ENCODE results near the gene HSPA12B. TPM values are rescaled to one million over a fixed set of nuclear protein-coding genes. Genes with fewer than 3 reads are reported as not detected.

HSPA12B gene
- total and polyA plus RNA-seq, 2 of the 4 experiments (the other 2 are of a cell fraction) = not detected

DNA sequence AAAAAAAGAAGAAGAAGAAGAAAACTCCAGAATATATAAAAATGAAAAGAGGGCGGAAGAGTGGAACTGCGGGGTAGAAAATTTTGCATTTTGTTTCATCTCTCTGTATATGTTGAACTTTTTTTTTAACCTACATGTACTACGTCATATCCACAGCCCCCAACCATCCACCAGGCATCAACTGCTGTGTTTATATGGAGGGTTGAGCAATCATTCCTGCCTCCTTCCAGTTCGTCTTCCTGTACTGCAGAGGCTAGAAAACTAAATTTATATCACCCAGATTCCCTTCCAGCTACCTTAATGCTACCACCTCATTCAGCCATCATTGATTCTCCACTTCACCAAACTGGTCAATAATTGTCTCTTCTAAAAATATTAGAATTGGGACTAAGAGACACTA lies 10.6 kb upstream of the HSPA12B start:
- Histone ChIP-seq H3K4me2 (ENCODE audit: low read depth, low read length) (no peak overlapping the region), H3K36me3 (ENCODE audit: control insufficient read depth, insufficient read depth, low read length) (no peaks in the 10 kb centered on the region), H4K8ac (ENCODE audit: low read depth in 2 of 2, low read length in 2 of 2) (no peak overlapping the region), H2AK9ac (replicated peaks; ENCODE audit: low read depth, low read length, poor library complexity) (no peak overlapping the region), H4K5ac (ENCODE audit: low read depth, low read length) (no peak overlapping the region), H4K20me1 (ENCODE audit: insufficient read depth, low read length) (no peaks in the 10 kb centered on the region), H3K18ac (ENCODE audit: low read depth, low read length) (no peak overlapping the region), H2BK20ac (ENCODE audit: low read depth, low read length) (no peak overlapping the region), H3K56ac (ENCODE audit: extremely low read depth, insufficient read depth, low read length) (no peak overlapping the region), H3K4me1 (ENCODE audit: control insufficient read depth, insufficient read depth, low read length) (no peaks in the 10 kb centered on the region), H3K9ac (ENCODE audit: low read depth, low read length) (no peak overlapping the region), H3K14ac (replicated peaks; ENCODE audit: low read depth, low read length) (no peak overlapping the region), H2AFZ (replicated peaks; ENCODE audit: low read length, poor library complexity) (no peak overlapping the region), H2BK120ac (ENCODE audit: low read depth, low read length) (no peak overlapping the region), H3K79me1 (ENCODE audit: low read depth in 1 of 2, low read length in 2 of 2) (no peaks in the 10 kb centered on the region), H2BK5ac (ENCODE audit: low read depth, low read length, poor library complexity, severe bottlenecking) (no peak overlapping the region), H3K4me3 (ENCODE audit: insufficient read depth, low read depth, low read length) (no peak overlapping the region), H3K9me3 (ENCODE audit: control insufficient read depth, insufficient read depth, low read length) (no peaks in the 10 kb centered on the region), H4K91ac (ENCODE audit: insufficient read depth, low read depth, low read length) (no peak overlapping the region), H2AK5ac (ENCODE audit: low read depth, low read length) (no peak overlapping the region), H3K23ac (ENCODE audit: low read depth, low read length) (no peak overlapping the region), H3K27me3 (ENCODE audit: control insufficient read depth, insufficient read depth, low read length) (peaks cover 21% of the 10 kb centered on the region), H3K4ac (ENCODE audit: low read depth, low read length) (no peak overlapping the region), H3K27ac (ENCODE audit: insufficient read depth, low read length) (no peak overlapping the region), H3K9me1 (ENCODE audit: insufficient read depth, low read length) (no peaks in the 10 kb centered on the region), H2BK15ac (ENCODE audit: low read depth, low read length) (no peak overlapping the region)
- peak; percentile 54; the same call in 1 of the 2 replicates for ATAC-seq (ENCODE audit: low read depth)
- TF ChIP-seq RFX5 (IDR thresholded peaks at IDR 0.05; ENCODE audit: low read depth, low read length) = no peak
- TF ChIP-seq MXI1 (IDR thresholded peaks at IDR 0.05; ENCODE audit: borderline replicate concordance, low read depth, low read length) = no peak
- TF ChIP-seq CEBPB (IDR thresholded peaks at IDR 0.05; ENCODE audit: low read depth, low read length) = peak; percentile 59
- no peak for TF ChIP-seq MAFK (IDR thresholded peaks at IDR 0.05; ENCODE audit: low read depth, low read length)
- no peak for TF ChIP-seq FOS (IDR thresholded peaks at IDR 0.05; ENCODE audit: low read depth, low read length)
- TF ChIP-seq RCOR1 (IDR thresholded peaks at IDR 0.05; ENCODE audit: insufficient replicate concordance, low read length) = no peak
- TF ChIP-seq, protein P1, sequence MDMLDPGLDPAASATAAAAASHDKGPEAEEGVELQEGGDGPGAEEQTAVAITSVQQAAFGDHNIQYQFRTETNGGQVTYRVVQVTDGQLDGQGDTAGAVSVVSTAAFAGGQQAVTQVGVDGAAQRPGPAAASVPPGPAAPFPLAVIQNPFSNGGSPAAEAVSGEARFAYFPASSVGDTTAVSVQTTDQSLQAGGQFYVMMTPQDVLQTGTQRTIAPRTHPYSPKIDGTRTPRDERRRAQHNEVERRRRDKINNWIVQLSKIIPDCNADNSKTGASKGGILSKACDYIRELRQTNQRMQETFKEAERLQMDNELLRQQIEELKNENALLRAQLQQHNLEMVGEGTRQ (IDR thresholded peaks at IDR 0.05; ENCODE audit: low read depth, low read length) = no peak
- TF ChIP-seq RAD21 (IDR thresholded peaks at IDR 0.05; ENCODE audit: low read length) = no peak
- no TSS peak for BruUV-seq (replicated peaks)
- dilution Hi-C loops (cut with HindIII; ENCODE audit: low sequenced_read_pairs, unreplicated experiment) (no loop called here), intact Hi-C loops (cut with micrococcal nuclease) (no loop called here), in situ Hi-C loops (cut with MboI; ENCODE audit: low sequenced_read_pairs) (no loop called here)
- peak; percentile 18 for DNase-seq
- WGBS, 2 experiments (ENCODE audit: extremely low coverage in 2 of 2, insufficient read length in 1 of 2) = no CpG with 5 or more reads among the region's 4 CpGs
- ChIA-PET CTCF (interaction anchor here (1.2 kb wide), 1 partner anchor 11 kb away, joined by 3 read pairs; no protein-coding TSS in a partner anchor), POLR2A (ENCODE audit: unreplicated experiment) (interaction anchor here (0.7 kb wide), 1 partner anchor 26 kb away, joined by 7 read pairs; no protein-coding TSS in a partner anchor)

Data from IMR-90 (cell line).